Stimulated activated CD8-positive, alpha-beta memory T cell treated with anti-CD3 and anti-CD28 coated beads, Interleukin-15, amount 100 ng/mL, for 1 hour (primary cell): ENCODE data around the gene NUP54.

ENCODE experiments used
- DNase-seq: peaks from one replicate; pipeline ENCODE4 v3.0.0-alpha.2; 2020; ENCODE audit warnings: low read depth

The NUP54 gene

GRCh38 chr4:76148142-76148865 lies at the start of gene NUP54:
TSS of gene NUP54 (minus strand) at chr4:76148397. CDS start at chr4:76148374, 23 bp downstream.
- DNase-seq = peak; percentile 93

- no peak for DNase-seq
These were observed 49.0 kb upstream of the NUP54 start for GRCh38 chr4:76197031-76197743.

- DNase-seq = no peak
These were observed 48.2 kb upstream of the NUP54 start for GRCh38 chr4:76196376-76196775.

- no peak for DNase-seq
These were observed 47.1 kb upstream of the NUP54 start for GRCh38 chr4:76195326-76195725.

- DNase-seq = no peak
These were observed 46.1 kb upstream of the NUP54 start for GRCh38 chr4:76194325-76194724.

GRCh38 chr4:76192236-76192635 lies 44.0 kb upstream of the NUP54 start:
- no peak for DNase-seq

GRCh38 chr4:76188557-76188956 lies 40.4 kb upstream of the NUP54 start:
- DNase-seq = no peak

GRCh38 chr4:76188149-76188548 lies 40.0 kb upstream of the NUP54 start:
- DNase-seq = no peak

GRCh38 chr4:76187152-76187551 lies 39.0 kb upstream of the NUP54 start:
- no peak for DNase-seq

- no peak for DNase-seq
These were observed 34.3 kb upstream of the NUP54 start for GRCh38 chr4:76182463-76182862.

GRCh38 chr4:76179398-76180318 lies 31.5 kb upstream of the NUP54 start:
- peak; percentile 64 for DNase-seq

GRCh38 chr4:76178296-76178695 lies 30.1 kb upstream of the NUP54 start:
- DNase-seq = no peak

GRCh38 chr4:76177709-76178108 lies 29.5 kb upstream of the NUP54 start:
- DNase-seq = no peak

- DNase-seq = no peak
These were observed 27.1 kb upstream of the NUP54 start for GRCh38 chr4:76175336-76175735.

GRCh38 chr4:76174216-76174615 lies 26.0 kb upstream of the NUP54 start:
- DNase-seq = no peak

- no peak for DNase-seq
These were observed 20.5 kb upstream of the NUP54 start for GRCh38 chr4:76168688-76169087.

GRCh38 chr4:76166480-76166879 lies 18.3 kb upstream of the NUP54 start:
- no peak for DNase-seq

- no peak for DNase-seq
These were observed 12.2 kb upstream of the NUP54 start for GRCh38 chr4:76160355-76160754.

- no peak for DNase-seq
These were observed 8.4 kb upstream of the NUP54 start for GRCh38 chr4:76156635-76157034.

- no peak for DNase-seq
These were observed 7.8 kb upstream of the NUP54 start for GRCh38 chr4:76155979-76156378.

- DNase-seq = no peak
These were observed 5.2 kb upstream of the NUP54 start for GRCh38 chr4:76153356-76153755.

- no peak for DNase-seq
These were observed 599 bp downstream of the NUP54 start for GRCh38 chr4:76147454-76148141.
